Gastrocnemius medialis (tissue), 4 donors: ENCODE data around the gene GALNT5.

Experiments used
- CTCF ChIP-seq, 5 experiments: fragments of 450-650 bp in 3 of 5; fragments of 200-600 bp in 2 of 5; sonication (generic) in 2 of 5; IDR thresholded peaks in 4 of 5; conservative IDR thresholded peaks in 1 of 5; 1 replicate in 4 of 5; 2 replicates in 1 of 5; pipeline ENCODE4 v1.5.1; 2016 to 2019; ENCODE audit warnings: antibody characterized with exemption in 5 of 5, mild to moderate bottlenecking in 3 of 5, moderate library complexity in 3 of 5
- POLR2A ChIP-seq, 2 donors: fragments of 450-650 bp; IDR thresholded peaks; one replicate each; pipeline ENCODE4 v1.6.1; 2017; ENCODE audit warnings: antibody characterized with exemption in 2 of 2, mild to moderate bottlenecking in 2 of 2, moderate library complexity in 2 of 2

GRCh38 chr2:157322432-157322831, 64.9 kb downstream of the GALNT5 start:
- TF ChIP-seq CTCF (IDR thresholded peaks at IDR 0.05 in 4 of 5, conservative IDR thresholded peaks at IDR 0.05 in 1 of 5): no peak
- no peak for TF ChIP-seq POLR2A (IDR thresholded peaks at IDR 0.05)
